GM18868 (cell line): ENCODE data around the gene CTAG1A.
A peak's percentile ranks its signal among the peaks of the same experiment; 100 is the strongest.
"Not testable (repeated sequence)": the region's sequence is repeated elsewhere in the genome, so short reads cannot be mapped to it uniquely, and the experiment has no call there.

ENCODE experiments used
- ATAC-seq: cut with Tn5 transposase; IDR thresholded peaks from one replicate; pipeline ENCODE4 v1.9.1; 2021; ENCODE audit warnings: mild to moderate bottlenecking, moderate library complexity; ENCODE audit not compliant: unreplicated experiment

The CTAG1A gene

DNA sequence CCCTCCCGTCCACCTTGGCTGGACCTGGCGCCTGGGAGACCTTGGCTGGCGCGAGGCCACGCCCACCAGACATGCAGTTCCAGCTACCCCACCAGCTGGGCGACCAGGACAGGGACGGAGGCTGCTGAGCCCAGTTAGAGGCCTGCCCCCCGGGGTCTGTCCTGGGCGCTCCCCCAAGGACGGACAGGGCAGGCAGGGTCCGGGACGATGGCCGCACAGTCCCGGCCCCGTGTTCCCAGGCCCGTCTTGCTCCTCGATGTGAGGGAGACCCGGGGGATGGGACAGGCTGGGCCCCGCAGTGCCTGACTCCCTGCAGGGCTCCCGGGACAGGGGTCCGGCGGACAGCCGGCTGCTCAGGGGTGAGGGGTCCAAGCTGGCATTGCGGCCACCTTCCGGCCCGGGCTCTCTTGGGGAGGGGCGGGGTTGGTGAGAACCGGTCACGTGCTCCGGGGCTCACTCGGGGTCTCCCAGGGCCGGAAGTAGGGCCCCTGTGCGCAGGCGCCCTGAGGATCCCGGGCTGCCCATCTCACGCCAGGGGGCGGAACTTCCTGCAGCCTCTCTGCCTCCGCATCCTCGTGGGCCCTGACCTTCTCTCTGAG is at the start of gene CTAG1A:
CTAG1A (plus strand) TSS at position 549 of the 599 bp plus-strand sequence. CDS start 74 bp downstream, outside the sequence.
- ATAC-seq, result not testable (repeated sequence)

DNA sequence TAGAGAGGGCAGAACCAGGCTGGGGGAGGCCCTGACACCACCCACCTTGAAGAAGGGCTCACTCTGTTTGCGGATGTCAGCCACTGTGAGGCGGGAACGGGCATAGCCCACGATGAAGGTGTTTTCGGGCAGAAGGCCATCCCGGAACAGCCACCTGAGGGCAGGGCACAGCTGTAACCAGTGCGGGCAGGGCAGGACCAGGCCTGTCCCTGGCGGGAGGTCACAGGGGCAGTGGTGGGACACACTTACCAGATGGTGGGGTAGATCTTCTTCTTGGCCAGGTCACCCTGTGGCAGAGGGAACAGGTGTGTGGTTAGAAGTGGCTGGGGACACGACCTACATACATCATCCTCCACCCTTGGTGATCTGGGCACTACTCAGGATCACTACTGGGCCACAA is 49.0 kb upstream of the CTAG1A start:
- no peak for ATAC-seq

DNA sequence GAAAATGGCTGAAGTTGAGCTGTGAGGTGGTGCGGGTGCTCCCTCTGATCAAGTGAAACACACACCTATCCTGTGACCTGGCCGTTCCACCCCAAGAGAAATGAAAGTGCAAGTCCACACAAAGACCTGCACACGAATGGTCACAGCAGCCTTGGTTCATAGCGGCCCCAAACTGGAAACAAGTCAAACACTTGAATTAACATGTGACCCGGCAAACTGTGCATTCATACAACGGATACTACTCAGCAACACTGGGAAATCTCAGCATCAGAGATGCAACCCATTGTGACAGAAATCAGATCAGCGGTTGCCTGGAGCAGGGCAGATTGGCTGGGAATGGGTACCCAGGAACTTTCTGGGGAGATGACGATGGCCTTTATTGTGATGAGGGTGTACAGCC is 45.9 kb upstream of the CTAG1A start:
- no peak for ATAC-seq

DNA sequence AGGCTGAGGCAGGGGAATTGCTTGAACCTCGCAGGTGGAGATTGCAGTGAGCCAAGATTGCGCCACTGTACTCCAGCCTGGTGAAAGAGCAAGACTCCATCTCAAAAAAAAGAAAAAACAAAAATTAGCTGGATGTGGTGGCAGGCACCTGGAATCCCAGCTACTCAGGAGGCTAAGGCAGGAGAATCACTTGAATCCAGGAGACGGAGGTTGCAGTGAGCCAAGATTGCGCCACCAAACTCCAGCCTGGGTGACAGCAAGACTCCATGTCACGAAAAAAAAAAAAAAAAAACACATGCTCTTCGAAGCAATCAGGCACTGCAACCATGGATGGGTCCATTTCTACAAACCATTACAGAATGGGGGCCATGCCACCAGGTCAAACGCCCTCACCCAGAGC is 44.6 kb upstream of the CTAG1A start:
- not testable (repeated sequence) for ATAC-seq

DNA sequence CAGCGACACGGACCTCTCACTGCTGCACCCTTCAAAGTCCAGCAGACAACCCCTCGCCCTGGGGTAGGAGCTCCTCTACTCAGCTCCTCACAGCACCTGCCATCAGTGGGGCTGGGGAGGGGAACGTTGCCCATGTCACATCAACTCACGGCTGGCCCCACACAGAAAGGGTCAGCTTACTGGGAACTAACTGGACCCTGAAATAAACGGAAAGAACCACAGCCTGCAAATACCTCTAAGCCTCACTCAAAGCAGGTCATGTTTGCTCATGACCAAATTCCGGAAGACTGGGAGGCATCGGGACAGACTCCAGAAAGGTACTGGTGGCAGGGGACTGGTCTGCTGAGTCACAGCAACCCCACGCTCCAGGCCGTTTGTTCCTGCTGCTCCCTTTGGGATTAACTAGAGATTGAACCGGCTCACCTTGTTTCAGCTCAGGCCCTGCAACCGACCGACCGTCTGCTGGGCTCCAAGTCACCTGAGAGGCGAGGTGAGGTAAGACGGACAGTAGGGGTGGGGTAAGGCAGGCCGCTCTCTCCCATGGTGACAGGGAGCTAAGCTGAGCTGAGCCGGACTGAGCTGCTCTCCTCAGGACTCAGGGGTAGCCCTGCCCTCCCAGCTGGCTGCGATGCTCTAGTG is 43.9 kb upstream of the CTAG1A start:
- ATAC-seq, result no peak

DNA sequence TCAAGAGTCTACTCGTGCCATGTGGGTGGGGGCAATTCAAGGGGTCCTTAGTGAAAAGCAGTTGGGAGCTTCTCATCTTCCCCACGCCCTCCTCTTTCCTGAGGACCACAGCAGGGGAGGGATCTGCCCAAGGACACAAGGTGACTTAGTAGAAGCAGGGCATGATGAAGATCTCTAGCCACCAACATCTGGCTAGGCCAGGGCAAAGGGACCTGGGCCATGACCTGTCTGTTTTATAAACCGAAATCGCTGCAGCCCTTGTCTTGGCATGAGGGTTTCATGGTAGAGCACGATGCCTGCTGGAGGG is 43.4 kb upstream of the CTAG1A start:
- no peak for ATAC-seq

DNA sequence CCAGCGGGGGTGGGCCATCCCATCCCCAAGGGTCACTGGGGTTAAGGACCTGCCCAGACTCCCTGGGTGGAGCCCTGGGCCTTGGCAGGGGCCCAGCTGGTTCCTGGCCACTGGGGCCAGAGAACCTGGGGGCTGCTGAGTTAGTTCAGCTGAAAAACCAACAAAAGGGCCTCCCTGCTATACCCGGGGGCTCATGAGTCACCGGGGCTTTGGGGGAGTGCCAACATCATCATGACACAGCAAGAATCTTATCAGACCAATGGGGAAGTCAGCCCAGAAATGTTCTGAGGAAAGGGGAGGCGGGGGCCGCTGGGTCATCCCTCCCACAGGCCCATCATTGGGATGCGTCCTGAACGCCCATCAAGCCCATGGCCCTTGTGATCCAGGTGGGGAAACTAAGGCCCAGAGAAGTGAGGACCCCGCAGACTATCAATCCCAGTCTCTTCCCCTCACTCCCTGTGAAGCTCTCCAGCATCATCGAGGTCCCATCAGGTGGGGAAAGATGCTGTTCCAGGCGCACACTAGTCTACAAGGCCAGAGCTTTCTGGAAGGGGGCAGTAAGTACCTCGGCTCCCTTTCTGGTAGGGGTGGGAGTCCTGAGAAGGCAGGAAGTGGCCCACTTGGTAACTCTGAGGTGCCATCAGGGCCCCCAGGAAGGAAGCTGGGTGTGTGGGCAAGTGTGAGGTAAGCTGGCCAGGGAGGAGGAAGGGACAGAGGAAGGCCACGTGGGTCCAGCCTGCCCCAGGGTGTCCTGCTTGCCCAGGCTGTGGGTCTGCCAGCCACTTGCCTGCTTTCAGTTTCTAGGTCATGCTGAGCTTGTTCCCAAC is 42.8 kb upstream of the CTAG1A start:
- ATAC-seq, result no peak

DNA sequence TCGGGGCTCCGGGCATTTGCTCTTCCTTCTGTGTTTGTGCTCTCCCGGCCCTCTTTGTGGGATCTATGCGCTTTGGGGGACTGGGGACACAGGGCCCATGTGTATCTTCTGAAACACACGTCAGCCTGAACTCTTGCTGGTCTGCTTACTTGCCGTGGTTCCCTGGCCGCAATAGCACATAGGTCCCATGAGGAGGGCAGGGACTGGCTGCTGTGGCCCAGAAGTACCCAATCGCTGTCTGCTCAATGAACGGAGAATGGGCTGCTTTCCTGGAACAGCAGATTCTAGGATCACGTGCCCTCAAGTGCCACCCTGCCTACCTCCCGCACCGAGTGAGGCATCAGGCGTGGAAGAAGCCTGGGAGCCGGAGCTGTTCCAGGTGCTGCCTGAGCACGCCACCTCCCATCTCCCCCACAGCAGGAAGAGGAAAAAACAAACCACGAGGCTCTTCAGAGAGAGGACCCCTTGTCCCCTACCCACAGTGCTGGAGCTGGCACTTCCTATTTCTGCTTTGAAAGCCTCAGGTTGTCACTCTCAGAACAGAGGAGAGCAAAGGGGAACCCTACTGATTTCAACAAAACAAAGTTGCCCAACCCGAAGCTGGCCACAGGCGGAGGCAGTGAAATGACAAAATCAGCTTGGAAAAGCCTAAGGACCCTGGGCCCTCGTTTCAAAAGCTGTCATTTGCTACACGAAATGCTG is 42.1 kb upstream of the CTAG1A start:
- no peak for ATAC-seq

DNA sequence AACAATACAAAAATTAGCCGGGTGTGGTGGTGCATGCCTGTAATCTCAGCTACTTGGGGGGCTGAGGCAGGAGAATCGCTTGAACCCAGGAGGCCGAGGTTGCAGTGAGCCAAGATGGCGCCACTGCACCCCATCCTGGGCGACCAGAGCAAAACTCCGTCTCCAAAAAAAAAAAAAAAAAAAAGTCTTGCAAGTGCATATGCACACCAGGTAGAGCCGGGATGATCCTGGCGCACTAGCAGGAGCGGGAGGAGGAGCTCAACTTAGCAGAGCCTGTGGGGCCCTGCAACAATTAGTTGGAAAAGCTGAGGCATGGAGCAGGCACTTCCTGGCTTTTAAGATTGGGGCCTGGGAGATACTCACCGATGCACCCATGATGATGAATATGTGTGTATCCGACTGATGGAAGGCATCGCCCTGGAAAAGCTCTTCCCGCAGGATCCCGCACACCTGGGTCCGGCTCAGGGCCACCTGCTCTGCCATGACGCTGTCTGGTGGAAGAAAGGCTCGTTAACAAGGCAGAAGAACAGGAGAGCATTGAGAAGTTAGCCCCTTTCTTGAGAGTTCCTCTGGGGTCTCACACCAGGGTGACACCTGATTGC is 39.2 kb upstream of the CTAG1A start:
- no peak for ATAC-seq

DNA sequence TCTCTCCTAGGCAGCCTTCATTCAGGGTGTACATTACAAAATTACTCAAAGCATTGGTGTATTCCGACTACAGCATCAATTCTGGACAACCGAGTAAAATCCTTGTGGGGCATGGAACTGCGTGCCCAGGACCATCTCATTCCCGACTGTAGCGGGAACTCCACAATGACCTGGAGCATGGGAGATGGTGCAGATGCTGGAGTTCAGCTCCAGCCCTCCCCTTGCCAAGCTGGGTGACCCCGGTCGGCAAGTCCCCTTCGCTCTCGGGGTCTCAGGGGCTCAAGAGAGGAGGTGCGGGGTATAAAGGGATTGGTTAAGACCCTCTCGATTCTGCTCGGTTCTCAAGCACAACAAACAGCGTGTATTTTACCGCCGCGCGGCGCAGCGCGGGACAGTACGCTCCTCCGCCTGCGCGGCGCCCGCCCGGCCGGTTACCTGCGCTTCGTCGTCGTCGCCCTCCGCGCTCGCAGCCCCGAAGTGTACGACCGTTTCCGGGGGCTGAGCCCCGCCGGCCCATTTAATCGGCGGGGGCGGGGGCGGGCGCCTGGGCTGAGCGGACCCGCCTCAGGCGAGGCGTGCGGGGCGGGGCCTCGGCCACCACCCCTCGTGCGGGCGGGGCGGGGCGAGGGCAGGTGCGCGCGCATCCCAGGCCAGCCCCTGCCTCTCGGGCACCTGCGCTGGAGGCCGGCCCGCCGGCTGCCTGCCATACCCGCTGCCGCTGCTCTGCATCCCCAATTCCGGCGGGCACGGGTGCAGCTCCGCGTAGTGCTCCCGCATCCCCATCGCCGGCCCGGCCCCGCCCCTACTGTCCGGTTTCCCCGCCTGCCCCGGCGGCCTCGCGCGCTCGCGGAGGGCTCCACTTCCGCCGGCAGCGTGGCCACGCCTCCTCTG is 38.3 kb upstream of the CTAG1A start, which contains the start of gene G6PD:
G6PD (minus strand) TSS at position 493 of the 891 bp plus-strand sequence. CDS start 691 bp downstream, outside the sequence.
- ATAC-seq, result peak; percentile 47

DNA sequence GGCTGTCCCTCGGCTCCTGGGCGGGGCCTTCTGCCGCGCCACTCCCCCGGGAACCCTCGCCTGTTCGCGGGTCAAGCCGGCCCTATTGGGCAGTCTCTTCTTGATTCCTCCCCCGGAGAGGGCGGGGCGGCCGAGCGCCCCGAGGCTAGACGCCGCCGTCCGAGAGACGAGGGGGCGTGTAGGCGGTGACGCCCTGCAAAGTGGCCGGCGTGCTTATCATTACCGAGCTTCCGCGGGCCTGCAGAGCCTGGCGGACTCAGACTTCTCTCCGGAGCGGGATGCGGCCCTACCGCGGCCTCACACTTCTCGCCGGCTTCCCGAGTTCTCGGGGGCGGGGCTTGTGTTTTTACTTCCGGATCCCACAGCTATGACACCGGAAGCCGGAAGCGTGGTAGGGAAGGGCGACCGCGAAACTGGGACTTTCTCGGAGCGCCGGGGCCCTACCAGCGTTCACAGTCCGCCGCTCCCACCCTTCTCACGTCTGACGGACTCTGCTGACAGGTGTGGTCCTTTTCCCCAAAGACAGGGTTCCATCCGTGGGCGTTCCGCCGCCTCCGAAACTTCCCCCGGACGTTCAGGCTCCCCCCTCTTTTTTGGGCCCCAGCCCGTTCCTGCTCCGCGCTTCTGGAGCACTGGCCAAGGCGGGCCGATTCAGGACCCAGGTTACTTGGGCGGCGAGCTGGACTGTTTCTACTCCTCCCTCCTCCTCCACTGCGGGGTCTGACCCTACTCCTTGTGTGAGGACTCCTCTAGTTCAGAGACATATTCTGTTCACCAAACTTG is 37.5 kb upstream of the CTAG1A start, which contains the start of gene IKBKG:
IKBKG (plus strand) TSS at position 376 of the 783 bp plus-strand sequence. CDS start 4,383 bp downstream, outside the sequence.
- ATAC-seq, result peak; percentile 79

DNA sequence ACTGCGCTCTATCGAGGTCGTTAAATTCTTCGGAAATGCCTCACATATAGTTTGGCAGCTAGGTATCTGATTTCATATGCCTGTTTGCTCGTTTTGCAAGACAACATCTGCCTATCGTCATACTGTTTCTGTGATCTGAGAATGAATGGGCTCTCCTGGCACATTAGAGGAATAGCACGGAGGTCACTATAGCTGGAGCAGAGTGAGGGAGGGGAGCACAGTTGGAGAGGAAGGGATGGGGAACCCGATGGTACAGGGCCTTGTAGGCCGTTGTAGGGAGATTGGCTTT is 37.0 kb upstream of the CTAG1A start:
- no peak for ATAC-seq

DNA sequence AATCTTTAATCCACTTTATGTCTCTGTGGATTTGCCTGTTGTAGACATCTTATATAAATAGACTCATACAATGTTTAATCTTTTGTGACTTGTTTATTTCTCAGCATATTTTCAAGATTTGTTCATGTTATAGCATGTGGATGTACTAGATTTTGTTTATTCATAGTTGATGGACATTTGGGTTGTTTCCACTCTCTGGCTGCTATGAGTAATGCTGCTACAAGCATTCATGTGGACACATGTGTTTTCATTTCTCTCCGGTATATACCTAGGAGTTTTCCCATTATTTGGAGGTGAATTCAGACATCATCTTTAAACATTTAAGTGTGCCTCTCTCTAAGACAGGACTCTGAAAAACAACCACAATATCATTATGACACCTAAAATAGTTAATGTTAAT is 35.2 kb upstream of the CTAG1A start:
- ATAC-seq, result no peak

DNA sequence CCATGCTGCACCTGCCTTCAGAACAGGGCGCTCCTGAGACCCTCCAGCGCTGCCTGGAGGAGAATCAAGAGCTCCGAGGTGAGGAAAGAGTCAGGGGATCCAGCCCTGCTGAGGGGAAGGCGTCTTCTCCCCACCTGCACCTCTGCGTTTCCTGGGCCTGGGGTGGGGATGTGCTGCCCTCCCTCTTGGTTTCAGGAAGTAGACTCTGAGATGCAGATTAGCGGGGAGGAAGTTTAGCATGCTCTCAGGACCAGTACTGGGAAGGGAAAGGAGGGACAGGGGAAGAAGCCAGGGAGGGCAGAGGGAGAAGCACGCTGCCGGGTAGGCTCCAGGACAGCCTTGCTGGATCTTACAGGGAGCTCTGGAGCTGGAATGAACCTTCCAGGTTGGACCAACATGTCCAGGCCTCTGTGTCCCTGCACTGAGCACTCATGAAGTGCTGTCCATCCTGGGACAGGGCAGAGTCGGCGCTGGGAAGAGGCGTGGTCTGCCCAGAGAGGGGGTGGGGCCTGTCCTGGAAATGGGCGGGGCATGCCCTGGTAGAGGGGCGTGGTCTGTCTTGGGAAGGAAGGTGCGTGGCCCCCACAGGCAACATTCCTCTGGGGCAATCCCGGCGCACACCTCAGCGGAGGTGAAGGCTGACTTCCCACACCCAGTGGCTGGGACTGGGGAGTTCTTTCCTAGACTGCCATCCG is 32.7 kb upstream of the CTAG1A start:
- not testable (repeated sequence) for ATAC-seq

DNA sequence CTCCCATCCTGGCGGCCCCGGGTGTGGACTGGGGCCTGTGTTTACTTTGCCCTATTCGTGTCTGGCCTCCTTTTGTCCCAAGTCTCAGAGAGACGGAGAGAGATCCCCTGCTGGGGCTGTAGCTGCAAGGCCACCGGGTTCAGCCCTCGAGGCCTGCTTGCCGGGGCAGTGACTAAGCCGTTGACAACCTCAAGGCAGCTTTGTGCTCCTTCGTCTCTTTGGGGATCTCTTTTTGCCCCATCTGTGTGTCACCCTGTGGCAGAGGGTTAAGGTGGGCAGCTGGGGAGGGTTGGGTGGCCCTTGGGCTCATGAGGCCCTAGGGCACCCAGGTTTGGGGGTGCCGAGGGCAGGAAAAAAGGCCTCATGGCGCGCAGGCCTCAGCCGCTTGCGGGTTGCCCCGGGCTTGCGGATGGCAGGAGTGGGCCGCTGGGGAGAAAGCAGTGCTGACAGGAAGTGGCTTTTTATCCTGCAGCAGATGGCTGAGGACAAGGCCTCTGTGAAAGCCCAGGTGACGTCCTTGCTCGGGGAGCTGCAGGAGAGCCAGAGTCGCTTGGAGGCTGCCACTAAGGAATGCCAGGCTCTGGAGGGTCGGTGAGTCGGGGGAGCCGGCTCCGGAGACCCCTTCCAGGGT is 26.8 kb upstream of the CTAG1A start:
- ATAC-seq, result not testable (repeated sequence)

DNA sequence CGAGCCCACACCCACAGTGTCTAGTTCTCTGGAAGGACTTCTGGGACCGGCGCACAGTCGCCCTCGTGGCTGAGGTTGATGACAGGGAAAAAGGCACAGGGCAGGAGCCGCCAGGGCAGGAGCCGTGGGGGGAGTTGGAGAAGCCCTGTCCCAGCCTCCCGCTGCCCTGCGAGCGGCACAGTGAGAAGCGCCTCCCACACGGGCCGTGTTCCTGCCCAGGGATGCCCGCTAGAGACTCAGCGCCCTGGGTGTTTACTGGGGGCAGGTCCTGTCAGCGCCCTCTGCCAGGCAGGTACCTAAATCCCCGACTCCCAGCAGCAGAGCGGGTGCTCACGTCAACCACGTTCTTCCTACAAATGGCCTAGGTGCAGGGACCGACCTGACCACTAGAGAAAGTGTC is 26.0 kb upstream of the CTAG1A start:
- ATAC-seq, result not testable (repeated sequence)

DNA sequence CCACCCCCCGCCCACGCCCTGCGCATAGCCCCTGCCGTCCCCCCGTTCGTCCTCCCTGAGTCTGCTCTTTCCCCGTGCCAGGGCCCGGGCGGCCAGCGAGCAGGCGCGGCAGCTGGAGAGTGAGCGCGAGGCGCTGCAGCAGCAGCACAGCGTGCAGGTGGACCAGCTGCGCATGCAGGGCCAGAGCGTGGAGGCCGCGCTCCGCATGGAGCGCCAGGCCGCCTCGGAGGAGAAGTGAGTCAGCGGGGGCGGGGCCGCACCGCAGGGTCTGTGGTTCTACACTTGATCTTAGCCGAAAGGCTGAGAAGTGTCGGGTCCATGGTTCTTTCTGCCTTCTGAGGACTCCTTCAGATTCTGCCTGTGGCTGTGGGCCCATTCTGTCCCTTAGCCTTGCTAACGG is 24.6 kb upstream of the CTAG1A start:
- not testable (repeated sequence) for ATAC-seq

DNA sequence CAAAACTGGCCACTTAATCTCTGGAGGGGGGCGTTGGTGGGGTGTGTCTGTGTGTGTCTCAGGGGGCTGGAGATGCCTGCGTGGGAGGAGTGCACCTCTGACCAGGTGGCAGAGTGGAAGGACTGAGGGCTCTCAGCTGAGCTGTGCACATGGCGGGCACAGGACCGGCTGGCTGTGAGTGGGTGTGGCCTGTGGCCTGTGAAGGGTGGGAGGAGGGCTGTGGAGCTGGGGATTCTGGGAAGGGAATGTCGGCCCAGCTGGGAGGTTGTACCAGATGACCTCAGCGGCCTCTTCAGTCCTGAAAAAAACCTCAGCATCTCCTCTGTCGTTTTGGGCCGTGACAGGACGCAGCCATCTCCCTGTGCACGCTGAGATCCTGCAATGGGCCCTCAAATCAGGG is 22.6 kb upstream of the CTAG1A start:
- not testable (repeated sequence) for ATAC-seq
